ENCODE results near the gene AGAP3.

DNA sequence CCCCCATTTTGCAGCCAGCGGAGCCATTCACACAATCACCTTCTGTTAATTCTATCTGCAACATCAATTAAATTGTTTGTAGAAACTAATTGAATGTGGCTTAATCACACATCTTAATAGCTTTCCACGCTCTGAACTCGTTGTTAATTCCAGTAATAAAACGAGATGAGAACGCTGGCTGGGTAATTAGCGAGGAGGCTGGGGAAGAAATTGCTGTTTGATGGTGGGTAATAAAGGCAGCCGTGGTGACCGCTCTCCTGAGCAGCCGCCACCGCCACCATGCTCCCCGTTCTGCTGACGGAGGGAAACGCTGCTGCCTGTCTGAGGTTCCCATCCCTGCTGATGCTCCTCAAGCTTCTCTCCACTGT, 44.9 kb downstream of the AGAP3 start:
- no peak for TF ChIP-seq POLR2A (IDR thresholded peaks at IDR 0.05)
- TF ChIP-seq, protein P1, sequence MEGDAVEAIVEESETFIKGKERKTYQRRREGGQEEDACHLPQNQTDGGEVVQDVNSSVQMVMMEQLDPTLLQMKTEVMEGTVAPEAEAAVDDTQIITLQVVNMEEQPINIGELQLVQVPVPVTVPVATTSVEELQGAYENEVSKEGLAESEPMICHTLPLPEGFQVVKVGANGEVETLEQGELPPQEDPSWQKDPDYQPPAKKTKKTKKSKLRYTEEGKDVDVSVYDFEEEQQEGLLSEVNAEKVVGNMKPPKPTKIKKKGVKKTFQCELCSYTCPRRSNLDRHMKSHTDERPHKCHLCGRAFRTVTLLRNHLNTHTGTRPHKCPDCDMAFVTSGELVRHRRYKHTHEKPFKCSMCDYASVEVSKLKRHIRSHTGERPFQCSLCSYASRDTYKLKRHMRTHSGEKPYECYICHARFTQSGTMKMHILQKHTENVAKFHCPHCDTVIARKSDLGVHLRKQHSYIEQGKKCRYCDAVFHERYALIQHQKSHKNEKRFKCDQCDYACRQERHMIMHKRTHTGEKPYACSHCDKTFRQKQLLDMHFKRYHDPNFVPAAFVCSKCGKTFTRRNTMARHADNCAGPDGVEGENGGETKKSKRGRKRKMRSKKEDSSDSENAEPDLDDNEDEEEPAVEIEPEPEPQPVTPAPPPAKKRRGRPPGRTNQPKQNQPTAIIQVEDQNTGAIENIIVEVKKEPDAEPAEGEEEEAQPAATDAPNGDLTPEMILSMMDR (IDR thresholded peaks at IDR 0.05): no peak

Data from ovary (tissue), 3 donors.